ENCODE data around the gene BET1. TPM values are rescaled to one million over a fixed set of nuclear protein-coding genes. Genes with fewer than 3 reads are reported as not detected.

BET1 gene
- total RNA-seq, 1 experiment from 2014 or later: 21.4 TPM

GRCh38 chr7:93944673-93945072 lies 59.5 kb downstream of the BET1 start:
- no peak overlapping the region for H3K4me3 Mint-ChIP-seq
- Histone ChIP-seq H4K5ac (ENCODE audit: insufficient read length, low read depth, low read length) (no peak overlapping the region), H4K91ac (ENCODE audit: insufficient read length, low read depth, low read length) (no peak overlapping the region), H3K27me3 (ENCODE audit: insufficient read depth, low read length) (no peaks in the 10 kb centered on the region), H2AK5ac (ENCODE audit: insufficient read length, low read length) (no peak overlapping the region), H3K4ac (ENCODE audit: low read depth, low read length) (no peak overlapping the region), H3K9me3 (ENCODE audit: control insufficient read depth, low read depth, low read length) (no peaks in the 10 kb centered on the region), H3K9ac (ENCODE audit: extremely low read depth, insufficient read length, low read length) (no peak overlapping the region), H2BK120ac (ENCODE audit: low read depth, low read length, poor library complexity, severe bottlenecking) (no peak overlapping the region), H4K20me1 (ENCODE audit: control insufficient read depth, insufficient read depth, insufficient read length) (no peaks in the 10 kb centered on the region), H2BK5ac (ENCODE audit: insufficient read length, low read length) (no peak overlapping the region), H3K27ac (ENCODE audit: insufficient read length, low read depth, low read length) (no peak overlapping the region), H2BK12ac (ENCODE audit: insufficient read length, low read depth, low read length) (no peak overlapping the region), H3T11ph (ENCODE audit: low read length) (no peak overlapping the region), H3K18ac (ENCODE audit: insufficient read length, low read depth, low read length) (no peak overlapping the region), H3K23ac (ENCODE audit: insufficient read length, low read depth, low read length) (no peak overlapping the region), H3K23me2 (ENCODE audit: insufficient read length, low read depth, low read length, poor library complexity, severe bottlenecking) (no peaks in the 10 kb centered on the region), H3K4me1 (ENCODE audit: insufficient read depth, low read length) (no peaks in the 10 kb centered on the region), H2BK15ac (ENCODE audit: low read depth, low read length) (no peak overlapping the region), H2AFZ (ENCODE audit: low read length) (no peak overlapping the region), H3K56ac (ENCODE audit: insufficient read length, low read depth, low read length) (no peak overlapping the region), H4K8ac (replicated peaks; ENCODE audit: insufficient read length, low read depth, low read length) (no peak overlapping the region), H2BK20ac (ENCODE audit: low read depth, low read length, poor library complexity, severe bottlenecking) (no peak overlapping the region), H3K14ac (ENCODE audit: insufficient read depth, low read length) (no peak overlapping the region), H3K79me2 (ENCODE audit: insufficient read depth, low read length) (no peaks in the 10 kb centered on the region), H3K4me2 (ENCODE audit: insufficient read depth, insufficient read length, low read length) (no peak overlapping the region), H3K79me1 (ENCODE audit: insufficient read depth, low read depth, low read length, poor library complexity, severe bottlenecking) (no peaks in the 10 kb centered on the region)
- WGBS (ENCODE audit: extremely low coverage, insufficient read length, low lambda C conversion rate): no CpG with 5 or more reads among the region's 1 CpG
- no peaks in the 10 kb centered on the region for H3K4me1 Mint-ChIP-seq
- no peaks in the 10 kb centered on the region for H3K36me3 Mint-ChIP-seq (ENCODE audit: insufficient read depth in 1 of 3, low read depth in 3 of 3)
- H3K9me3 Mint-ChIP-seq: no peaks in the 10 kb centered on the region
- no peak for DNase-seq
- no peak for TF ChIP-seq CTCF (conservative IDR thresholded peaks at IDR 0.05)
- H3K27me3 Mint-ChIP-seq (ENCODE audit: low read depth): peaks cover 2% of the 10 kb centered on the region
- H3K27ac Mint-ChIP-seq: no peak overlapping the region

Measured in H9 (cell line).